Brain microvascular endothelial cell (primary cell): ENCODE results near the gene UGT1A9.

Experiments used
- DNase-seq: peaks from one replicate; pipeline ENCODE4 v3.0.0-alpha.2; 2020
- H3K27ac ChIP-seq: fragments of 250-450 bp; sonication (Bioruptor Pico); 2 replicates; pipeline ENCODE4 v1.5.1; 2020; ENCODE audit warnings: mild to moderate bottlenecking, moderate library complexity
- H3K27me3 ChIP-seq: fragments of 250-450 bp; sonication (Bioruptor Pico); replicated peaks from 2 replicates; pipeline ENCODE4 v1.5.1; 2020; ENCODE audit warnings: mild to moderate bottlenecking
- H3K36me3 ChIP-seq: fragments of 250-450 bp; sonication (Bioruptor Pico); replicated peaks from 2 replicates; pipeline ENCODE4 v1.5.1; 2020; ENCODE audit warnings: mild to moderate bottlenecking
- H3K4me3 ChIP-seq: 2 replicates; pipeline ENCODE4 v1.5.1; 2011; ENCODE audit warnings: low read depth, mild to moderate bottlenecking, control low read depth, low read length, moderate library complexity
- CTCF ChIP-seq: IDR thresholded peaks from 2 replicates; pipeline ENCODE4 v1.5.1; 2011; ENCODE audit warnings: low read depth, mild to moderate bottlenecking, moderate library complexity, low read length, control low read depth, inconsistent platforms; ENCODE audit errors: missing control alignments
- in situ Hi-C: cut with HindIII; loops from 2 replicates; pipeline ENCODE4 v1.10.0; 2017; ENCODE audit warnings: low sequenced_read_pairs, low pct_ligation_motif_present

UGT1A9 gene

DNA sequence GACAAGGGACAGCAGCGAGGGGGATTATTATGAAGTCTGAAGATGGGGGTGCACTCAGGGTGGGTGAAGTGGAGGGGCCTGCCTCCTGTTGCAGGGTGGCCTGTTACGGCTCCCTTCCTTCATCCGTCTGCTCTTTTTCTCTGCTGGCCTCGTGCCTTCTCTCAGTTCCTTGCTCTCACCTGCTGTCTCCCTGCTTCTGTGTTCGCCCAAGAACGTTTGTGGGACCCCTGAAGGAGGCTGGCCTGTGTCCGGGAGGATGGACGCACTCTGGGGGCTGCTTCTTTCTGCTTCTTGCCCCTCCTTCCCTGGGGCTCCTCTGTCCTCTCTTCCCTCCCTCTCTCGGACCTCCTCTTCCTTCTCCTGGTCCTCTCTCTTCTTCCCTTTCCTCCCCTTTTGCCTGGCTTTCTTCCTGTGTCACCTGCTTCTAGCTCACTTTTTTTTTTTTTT is 120.2 kb downstream of the UGT1A9 start:
- in situ Hi-C loops: no loop called here
- DNase-seq: no peak

DNA sequence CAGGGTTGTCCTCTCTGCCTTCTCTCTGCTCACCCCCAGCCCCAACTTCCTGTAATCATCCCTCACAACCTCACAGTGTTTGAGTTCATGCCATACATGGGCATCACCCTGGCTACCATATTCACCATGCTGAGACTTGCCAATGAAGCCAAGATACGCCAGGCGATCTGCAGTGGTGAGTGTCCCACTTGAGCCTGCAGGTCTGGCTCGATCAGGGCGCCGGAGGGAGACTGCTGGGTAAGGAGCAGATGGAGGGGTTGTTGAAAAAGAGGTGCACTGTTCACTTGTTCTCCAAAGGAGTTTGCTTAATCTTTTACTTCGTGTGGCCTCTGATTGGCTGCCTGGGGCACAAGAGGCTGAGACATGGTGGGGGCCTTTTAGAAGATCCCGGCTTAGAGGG is 121.0 kb downstream of the UGT1A9 start:
- H3K27ac ChIP-seq: no peak overlapping the region
- no peak for TF ChIP-seq CTCF
- H3K4me3 ChIP-seq: no peak overlapping the region
- in situ Hi-C loops: no loop called here
- H3K27me3 ChIP-seq: no peaks in the 10 kb centered on the region
- H3K36me3 ChIP-seq: no peaks in the 10 kb centered on the region
- no peak for DNase-seq

More for the DNA sequence above, 120.2 kb downstream of the UGT1A9 start:
- Histone ChIP-seq H3K27ac (no peak overlapping the region), H3K4me3 (no peak overlapping the region), H3K27me3 (no peaks in the 10 kb centered on the region), H3K36me3 (no peaks in the 10 kb centered on the region)
- no peak for TF ChIP-seq CTCF

- H3K27ac ChIP-seq: no peak overlapping the region
- H3K4me3 ChIP-seq: no peak overlapping the region
- in situ Hi-C loops: no loop called here
- no peak for DNase-seq
- TF ChIP-seq CTCF: no peak
- H3K27me3 ChIP-seq: no peaks in the 10 kb centered on the region
- H3K36me3 ChIP-seq: no peaks in the 10 kb centered on the region
These were observed 121.9 kb downstream of the UGT1A9 start for GRCh38 chr2:233793465-233794127.

DNA sequence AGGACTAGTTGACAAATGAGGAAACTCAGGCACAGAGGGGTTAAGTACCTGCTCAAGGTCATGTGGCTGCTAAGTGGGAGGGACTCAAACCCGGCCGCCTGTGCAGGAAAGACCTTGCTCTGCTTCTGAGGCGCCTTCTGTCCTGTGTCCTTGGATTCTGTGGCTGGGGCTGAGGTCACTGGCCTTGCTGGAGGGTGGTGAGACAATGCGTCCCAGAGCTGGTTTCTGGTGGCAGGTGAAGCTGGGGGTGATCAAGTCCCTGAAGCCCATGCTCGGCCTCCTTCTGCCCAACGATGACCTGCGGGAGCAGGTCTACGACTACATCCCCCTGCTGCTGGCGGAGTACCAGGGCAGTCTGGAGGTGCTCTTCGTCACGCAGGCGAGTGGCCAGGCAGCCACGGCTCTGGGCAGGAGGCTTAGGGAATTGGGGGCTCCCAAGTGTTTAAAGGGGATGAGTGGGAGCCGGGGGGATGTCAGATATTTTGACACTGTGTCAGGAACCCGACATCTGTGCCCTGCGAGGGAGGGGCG is 122.5 kb downstream of the UGT1A9 start:
- no peak for TF ChIP-seq CTCF
- in situ Hi-C loops: no loop called here

DNA sequence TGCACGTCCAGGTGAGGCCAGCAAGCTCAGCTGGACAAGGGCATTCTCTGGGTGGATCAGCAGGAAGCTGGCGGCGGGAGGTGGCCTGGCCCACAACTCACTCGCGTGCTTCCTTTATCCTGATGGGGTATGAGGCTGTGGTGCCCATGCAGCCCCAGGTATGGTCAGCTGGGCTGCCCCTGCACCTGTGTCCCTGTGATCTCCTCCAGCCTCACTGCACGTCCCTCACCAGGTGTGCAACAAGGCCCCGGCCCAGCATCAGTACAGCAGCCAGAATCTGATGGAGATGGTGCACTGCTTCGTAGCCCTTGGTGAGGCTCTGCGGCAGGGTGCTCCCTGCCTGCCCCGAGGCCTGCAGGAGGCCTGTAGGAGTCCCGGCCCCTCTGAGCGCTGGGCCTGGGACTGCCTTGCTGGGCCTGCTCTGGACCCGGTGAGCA is 124.1 kb downstream of the UGT1A9 start:
- DNase-seq: no peak
- no peaks in the 10 kb centered on the region for H3K27me3 ChIP-seq
- H3K27ac ChIP-seq: no peak overlapping the region
- TF ChIP-seq CTCF: no peak
- H3K36me3 ChIP-seq: no peaks in the 10 kb centered on the region
- in situ Hi-C loops: no loop called here
- H3K4me3 ChIP-seq: no peak overlapping the region

More for the DNA sequence above, 122.5 kb downstream of the UGT1A9 start:
- H3K4me3 ChIP-seq: no peak overlapping the region
- H3K27ac ChIP-seq: no peak overlapping the region
- no peaks in the 10 kb centered on the region for H3K27me3 ChIP-seq
- no peak for DNase-seq
- H3K36me3 ChIP-seq: no peaks in the 10 kb centered on the region

DNA sequence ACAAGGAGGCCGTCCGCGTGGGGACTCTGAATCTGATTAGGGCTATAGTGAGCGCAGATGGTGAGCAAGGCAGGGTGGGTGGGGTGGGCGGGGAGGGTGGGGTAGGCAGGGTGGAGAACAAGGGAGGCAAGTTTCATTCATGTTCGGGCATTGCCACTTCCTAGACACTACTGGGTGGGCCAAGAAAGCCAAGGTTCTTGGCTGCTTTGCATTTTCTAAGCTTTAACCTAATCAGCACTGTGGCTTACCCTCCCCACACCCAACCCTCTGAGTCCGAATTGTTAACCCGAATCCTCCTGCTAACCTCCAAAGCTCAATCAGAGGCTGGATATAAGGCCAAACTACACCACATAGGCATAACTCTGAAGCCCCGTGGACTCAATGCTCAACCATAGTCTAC is 124.6 kb downstream of the UGT1A9 start:
- in situ Hi-C loops: no loop called here

More for the DNA sequence above, 124.6 kb downstream of the UGT1A9 start:
- DNase-seq: no peak
- H3K27me3 ChIP-seq: no peaks in the 10 kb centered on the region
- H3K4me3 ChIP-seq: no peak overlapping the region
- no peak for TF ChIP-seq CTCF
- H3K36me3 ChIP-seq: no peaks in the 10 kb centered on the region
- H3K27ac ChIP-seq: no peak overlapping the region
